Measurements from ENCODE around the gene CCR6.
"Not testable (repeated sequence)": the region's sequence is repeated elsewhere in the genome, so short reads cannot be mapped to it uniquely, and the experiment has no call there.

CCR6 gene

DNA sequence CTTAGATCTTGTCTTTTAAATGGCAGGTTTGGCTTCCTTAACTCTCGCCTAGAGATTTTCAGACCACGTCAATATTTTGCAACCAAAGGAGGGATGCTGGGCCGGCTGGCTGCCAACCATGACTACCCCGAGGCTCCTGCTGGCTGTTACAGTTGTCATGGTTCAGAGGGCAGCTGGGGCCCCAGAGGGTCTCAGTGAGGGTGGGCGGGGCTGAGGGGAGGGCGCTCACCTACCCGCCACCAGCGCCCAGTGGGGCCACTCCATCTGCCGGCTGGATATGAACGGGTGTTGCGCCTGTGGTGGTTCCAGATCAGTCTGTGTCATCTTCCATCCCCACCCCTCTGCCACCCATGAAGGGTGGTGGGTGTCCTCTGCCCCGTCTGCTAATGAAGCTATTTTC is 22.6 kb downstream of the CCR6 start:
- DNase-seq, result no peak

DNA sequence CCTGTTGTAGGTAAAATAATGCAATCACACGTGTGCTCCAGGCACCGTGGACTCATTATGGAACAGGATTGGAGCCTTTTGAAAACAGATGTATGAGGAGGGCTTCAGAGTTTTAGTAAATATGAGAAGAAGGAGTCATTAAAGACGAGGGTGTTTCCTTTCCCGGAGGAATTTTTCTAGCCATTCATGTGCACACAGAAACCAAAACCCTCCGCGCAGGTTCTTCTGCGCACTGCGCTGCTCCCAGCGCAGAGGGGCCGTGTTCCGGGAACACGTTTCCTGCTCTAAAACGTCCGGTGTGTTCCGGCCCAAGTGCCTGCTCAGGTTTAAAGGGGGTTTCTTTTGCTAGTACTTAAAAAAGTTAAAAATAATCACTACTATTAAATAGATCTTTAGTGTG is 23.2 kb downstream of the CCR6 start:
- DNase-seq, result no peak

DNA sequence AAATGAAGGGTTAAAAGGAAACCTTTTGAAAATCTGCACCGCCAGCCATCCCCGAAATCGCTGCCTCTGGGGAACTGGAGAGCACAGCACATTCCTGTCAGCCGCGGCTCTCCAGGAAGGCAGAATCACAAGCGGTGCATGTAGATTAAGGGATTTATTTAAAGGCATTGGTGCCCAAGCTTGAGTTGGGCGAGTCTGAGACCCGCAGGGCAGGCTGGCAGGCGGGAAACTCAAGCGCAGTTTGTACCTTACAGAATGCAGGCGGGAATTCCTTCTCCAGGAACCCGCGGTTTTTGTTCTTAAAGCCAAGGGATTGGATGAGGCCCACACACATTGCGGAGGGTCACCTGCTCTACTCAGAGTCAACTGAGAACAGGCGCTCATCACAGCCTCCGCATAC is 24.1 kb downstream of the CCR6 start:
- no peak for DNase-seq

DNA sequence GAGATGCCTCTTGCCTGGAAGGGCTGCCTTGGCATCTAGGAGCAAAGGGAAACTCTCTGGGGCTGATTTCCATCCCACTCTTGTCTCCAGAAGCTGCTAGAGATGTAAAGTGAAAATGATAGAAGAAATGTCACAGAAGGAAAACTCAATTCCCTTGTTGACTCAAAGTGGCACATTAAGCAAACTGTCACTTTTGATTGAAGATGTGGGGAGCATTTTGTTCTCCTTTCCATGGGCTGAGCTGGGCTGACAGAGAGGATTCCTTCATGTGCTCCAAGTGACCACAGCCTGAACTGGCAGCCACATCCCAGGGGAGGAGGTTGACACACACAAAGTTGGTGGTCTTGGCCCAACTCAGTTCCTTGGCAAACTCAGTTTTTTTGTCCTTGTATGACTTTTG is 25.1 kb downstream of the CCR6 start:
- no peak for DNase-seq

GRCh38 chr6:167148997-167149396 is 26.1 kb downstream of the CCR6 start:
- DNase-seq, result no peak

DNA sequence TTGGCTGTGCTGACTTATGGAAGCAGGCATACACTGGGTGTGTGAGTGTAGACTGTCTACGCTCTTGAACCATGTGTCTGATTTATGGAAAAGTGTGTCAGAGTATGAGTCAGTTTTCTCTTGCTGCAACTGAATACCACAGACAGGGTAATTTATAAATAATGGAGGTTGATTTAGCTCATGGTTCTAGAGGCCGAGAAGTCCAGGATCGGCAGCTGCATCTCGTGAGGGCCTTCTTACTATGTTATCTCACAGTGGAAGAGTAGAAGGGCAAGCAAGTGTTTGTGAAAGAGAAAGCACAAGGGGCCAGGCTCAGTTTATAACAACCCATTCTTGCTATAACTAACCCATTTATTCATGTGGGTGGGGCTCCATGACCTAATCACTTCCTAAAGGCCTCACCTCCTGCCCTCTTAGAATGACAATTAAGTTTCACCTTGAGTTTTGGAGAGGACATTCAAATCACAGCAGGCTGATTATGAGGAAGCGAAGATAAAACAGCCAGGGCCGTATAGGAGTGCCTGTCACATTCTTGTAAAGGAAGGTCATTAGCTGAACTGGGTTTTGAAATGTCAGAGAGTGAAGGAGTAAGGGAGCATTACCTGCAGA is 28.1 kb downstream of the CCR6 start:
- no peak for DNase-seq

DNA sequence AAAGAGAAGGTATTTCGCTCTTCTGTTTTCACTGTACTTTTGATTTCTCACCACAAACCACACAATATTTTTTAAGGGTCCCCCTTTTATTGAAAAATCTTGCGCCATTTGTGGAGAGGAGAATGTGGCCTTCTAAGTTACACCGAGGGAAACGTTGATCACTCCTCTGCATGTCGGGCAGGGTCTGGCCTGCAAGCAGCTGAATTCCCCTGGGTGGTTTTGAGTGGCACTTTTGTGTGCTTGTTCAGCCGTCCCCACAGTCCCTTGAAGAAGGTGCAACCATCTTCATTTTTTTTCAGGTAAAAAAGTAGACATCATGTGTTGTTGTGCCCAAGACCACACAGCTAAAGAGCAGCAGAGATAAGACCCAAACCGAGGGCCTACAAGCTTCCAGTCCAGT is 28.8 kb downstream of the CCR6 start:
- no peak for DNase-seq

DNA sequence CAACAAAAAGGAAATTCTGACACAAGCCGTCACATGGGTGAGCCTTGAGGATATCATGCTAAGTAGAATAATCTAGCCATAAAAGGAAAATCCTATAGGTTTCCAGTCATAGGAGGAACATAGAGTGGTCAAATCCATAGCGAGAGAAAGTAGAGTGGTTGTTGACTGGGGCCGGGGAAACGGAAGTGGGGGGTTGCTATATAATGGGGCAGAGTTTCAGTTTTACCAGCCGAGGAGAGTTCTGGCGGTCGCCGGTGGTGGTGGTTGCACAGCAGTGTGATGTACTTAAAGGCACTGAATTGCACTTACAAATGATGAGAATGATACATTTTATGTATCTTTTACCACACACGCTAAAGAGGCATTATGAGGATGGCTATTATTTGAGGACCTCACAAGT is 30.0 kb downstream of the CCR6 start:
- DNase-seq, result no peak

DNA sequence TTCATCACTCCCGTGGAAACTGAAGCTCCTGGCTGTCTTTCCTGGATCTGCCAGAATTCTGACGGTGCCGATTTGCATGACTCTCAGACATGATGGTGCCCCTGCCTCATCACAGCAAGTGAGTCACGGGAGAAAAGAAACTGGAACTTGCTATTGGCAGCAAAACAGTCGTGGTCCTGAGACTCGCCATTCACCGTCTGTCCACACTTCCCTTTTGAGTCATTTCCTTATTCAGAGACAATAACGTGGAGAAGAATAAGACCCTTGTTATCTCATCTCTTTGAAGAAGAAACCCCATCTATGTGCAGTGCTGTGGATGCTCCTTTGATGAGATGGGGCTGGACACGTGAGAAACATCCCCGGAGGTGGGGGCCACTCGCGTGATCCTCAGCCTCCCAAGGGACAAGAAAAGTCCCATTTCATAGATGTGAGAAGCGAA is 30.6 kb downstream of the CCR6 start:
- no peak for DNase-seq

DNA sequence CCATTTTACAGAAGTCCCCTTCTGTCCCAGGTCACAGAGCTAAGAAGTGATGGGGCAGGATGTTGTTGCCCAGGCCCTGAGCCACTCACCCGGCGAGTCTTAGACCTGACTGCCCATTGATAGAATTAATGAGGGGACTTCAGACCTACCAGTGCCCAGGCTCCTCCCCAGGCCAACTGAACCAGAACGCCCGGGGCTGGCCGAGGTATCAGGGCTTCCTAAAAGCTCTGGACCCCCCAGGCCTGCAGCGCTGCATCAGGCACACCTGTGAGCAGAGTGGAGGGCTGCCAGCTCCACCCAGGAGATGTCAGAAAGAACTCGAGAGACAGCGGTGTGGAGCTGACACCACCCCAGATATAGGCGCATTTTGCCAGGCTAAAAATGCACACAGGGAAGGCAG is 31.4 kb downstream of the CCR6 start:
- no peak for DNase-seq

DNA sequence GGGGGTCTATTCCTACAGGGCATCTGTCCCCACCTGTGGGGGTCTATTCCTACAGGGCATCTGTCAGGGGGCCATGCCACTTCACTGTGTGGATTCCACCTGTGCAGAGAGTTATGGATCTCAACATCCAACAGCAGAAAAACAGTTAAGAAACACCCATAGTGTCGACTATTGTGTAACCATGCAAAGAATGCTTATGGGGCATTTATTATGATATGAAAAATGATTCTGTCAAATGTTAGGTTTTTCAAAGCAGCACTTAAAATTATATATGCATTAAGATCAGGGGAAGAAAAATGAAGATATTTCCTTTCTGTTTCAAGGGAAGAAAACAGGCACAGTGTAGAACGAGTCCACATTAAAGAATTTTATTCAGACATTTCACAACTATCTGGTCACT is 32.0 kb downstream of the CCR6 start:
- no peak for DNase-seq

DNA sequence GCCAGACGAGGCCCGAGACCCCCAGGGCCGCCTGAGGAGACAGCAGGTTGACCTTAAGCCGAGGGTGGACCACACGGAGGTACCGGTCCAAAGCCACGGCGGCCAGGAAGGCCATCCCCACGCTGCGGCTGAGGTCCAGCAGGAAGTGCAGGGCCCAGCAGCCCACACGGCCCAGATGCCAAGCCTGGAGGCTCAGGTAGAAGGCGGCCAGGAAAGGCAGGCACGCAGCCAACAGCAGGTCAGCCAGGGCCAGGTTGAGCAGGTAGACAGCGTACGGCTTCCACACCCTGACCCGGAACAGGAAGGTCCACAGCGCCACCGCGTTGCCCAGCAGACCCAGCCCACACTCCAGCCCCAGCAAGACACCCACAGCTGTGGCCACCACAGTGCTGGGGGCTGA is 34.5 kb downstream of the CCR6 start:
- no peak for DNase-seq

DNA sequence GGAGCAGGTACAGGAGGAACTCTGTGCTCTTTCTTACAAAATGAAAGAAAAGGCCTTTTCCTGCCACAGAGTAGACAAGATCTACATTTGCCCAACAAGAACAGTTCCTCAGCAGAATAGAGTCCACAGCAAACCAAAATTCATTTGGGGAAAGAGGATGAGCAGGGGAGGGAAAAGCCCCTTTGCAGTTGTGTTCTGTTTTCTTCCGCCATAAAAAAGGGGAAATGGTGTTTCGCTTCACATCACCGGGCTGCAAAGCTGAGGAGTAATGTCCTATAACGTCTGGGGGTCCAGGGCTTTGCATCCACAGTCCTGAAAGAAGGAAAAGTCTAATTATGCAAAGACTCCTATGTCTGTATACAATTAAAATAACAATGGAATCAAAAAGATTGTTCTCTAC is 35.0 kb downstream of the CCR6 start, which contains the start of gene GPR31:
Gene GPR31, minus strand, starts transcription at position 118 of the 400 bp plus-strand sequence. CDS start 149 bp downstream, outside the sequence.
- DNase-seq, result no peak

DNA sequence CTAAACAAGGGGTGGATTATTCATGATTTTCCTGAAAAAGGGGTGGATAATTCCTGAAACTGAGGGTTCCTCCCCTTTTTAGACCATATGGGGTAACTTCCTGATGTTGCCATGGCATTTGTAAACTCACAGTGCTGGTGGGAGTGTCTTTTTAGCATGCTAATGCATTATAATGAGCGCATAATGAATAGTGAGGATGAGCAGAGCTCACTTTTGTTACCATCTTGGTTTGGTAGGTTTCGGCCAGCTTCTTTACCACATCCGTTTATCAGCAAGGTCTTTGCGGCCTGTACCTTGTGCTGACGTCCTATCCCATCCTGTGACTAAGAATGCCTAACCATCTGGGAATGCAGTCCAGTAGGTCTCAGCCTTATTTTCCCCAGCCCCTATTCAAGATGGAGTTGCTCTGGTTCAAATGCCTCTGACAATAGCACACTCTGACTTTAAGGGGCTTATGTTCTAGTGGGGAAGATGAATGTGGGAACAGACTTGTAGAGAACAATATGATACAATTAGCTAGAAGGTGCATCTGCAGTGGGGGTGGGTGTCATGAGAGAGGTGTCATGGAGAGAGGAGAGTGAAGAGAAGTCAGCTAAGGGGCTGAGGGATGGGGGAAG is 39.1 kb downstream of the CCR6 start:
- DNase-seq, result no peak

- DNase-seq, result no peak
Observed at GRCh38 chr6:167162591-167162990, 39.7 kb downstream of the CCR6 start.

- DNase-seq, result no peak
Observed at GRCh38 chr6:167163476-167164011, 40.6 kb downstream of the CCR6 start.

- DNase-seq, result no peak
Observed at GRCh38 chr6:167164261-167164660, 41.4 kb downstream of the CCR6 start.

DNA sequence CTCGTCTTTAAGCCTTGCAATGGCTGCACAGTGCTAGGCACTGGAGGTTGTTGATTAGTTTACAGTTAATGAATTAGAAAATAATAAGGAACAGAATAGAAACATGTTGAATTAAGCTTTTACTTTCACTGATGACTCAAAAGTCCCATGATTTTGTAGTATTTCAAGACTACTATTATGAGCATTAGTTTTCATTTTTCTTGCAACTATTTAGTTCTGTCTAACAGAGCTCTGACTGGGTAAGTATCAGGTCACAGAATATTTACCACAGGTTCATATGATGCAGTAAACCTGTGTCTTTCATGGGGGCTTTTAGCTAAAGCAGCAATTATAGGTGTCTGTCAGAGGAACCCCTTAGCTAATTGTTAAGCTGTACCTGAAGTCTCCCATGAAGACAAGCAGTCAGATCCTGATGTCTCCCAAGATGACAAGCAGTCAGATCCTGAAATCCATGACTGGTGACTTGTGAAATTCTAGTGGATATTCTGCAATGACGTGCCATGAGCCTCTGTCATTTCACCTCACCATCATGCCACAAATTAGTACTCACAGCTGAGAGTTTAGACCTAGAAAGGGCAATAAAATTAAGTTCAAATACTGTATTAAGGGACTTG is 43.1 kb downstream of the CCR6 start:
- no peak for DNase-seq

DNA sequence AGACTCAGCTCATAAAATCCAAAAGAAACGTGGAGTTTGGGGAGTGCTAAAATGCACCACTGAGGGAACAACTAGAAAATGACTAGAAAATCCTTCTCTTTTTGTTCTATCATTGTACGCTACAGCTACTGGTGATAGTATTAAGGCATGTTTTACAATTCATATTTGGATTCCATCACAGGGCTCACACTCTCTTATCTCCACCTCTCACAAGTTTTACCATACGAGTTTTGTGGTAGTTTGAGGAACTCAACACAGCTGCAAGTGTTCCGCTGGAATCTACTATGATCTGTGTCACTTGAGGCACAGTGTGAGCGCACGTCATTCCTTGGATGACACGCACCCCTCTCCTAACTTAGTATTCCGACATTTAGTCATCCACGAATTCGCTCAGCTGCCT is 44.8 kb downstream of the CCR6 start:
- DNase-seq, result not testable (repeated sequence)

GRCh38 chr6:167168296-167168695 is 45.4 kb downstream of the CCR6 start:
- not testable (repeated sequence) for DNase-seq

DNA sequence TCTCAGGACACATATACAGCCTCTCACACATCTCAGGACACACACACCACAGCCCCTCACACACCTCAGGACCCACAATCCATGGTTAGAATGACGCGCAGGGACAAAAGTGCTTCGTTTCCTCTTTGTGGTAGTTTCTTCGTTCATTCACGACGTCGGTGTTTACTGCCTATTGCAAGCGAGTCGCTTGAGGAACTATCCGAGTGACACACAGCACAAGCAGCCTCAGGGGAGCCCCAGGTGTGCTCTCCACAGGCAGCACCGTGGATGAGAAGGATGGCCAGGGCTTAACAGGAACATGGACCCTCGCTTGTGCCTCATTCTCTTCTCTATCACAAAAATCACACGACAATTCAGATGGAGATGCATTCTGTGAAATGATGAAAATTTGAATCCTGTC is 47.0 kb downstream of the CCR6 start:
- DNase-seq, result not testable (repeated sequence)

DNA sequence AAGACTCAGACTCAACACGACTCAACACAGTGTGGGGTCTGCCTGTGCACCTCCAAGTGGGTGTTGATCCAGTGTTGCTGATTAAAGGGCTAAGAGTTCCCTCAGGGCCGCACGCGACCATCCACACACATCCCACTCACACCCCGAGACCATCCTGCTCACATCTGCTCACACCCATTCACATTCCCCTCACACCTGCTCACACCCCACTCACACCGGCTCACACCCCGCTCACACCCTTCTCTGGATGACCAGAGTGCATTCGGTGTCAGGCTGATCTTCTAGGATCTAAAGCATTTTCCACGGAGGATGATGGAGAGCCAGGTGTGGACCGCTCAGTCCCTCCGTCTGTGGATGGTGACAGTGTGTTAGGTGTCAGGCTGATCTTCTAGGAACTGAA is 48.4 kb downstream of the CCR6 start:
- not testable (repeated sequence) for DNase-seq

DNA sequence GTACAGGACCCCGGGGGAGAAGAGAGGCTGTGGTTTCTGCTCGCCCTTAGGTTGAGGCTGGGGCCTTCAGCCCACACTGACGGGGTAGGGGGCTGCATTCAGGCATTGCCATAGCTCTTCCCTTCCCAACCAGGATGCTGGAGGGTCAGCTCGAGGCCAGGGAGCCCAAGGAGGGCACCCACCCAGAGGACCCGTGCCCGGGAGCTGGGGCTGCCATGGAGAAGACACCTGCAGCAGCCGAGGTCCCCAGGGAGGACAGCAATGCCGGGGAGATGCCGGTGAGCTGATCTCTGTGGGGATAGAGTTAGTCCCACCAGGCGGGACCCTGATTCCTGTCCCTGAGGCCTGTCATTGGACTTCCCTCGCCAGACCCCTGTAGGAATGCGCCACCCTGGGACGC is 49.1 kb downstream of the CCR6 start:
- DNase-seq, result not testable (repeated sequence)

DNA sequence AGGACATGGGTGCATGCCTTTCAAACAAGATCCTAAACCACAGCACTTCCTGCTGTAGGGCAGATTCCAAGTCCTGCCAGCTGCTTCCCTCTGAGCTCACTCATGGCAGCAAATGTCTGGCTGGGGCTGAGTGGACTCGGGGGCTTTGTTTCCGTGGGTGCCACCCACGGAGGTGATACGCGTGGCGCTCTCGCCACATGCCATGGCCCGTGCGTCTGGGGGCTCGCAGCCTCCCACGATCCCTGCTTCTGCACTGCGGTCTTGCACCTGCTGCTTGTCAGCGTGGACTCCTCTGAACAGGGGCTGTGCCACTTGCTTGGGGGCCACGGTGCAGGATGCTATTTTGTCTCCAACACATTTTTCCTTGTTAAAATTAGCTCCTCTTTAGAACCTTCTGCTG is 54.4 kb downstream of the CCR6 start:
- not testable (repeated sequence) for DNase-seq
